Neural crest cell (in vitro differentiated cells): ENCODE data around the gene KPNA3. TPM values are rescaled to one million over a fixed set of nuclear protein-coding genes. Genes with fewer than 3 reads are reported as not detected.

Experiments used
- DNase-seq: peaks from one replicate; pipeline ENCODE4 v3.0.0; 2021; ENCODE audit warnings: low read depth, mixed read lengths, low spot score
- H3K27ac Mint-ChIP-seq: one replicate; pipeline ENCODE4 v1.8.0; 2021; ENCODE audit warnings: mild to moderate bottlenecking, mixed read lengths; ENCODE audit not compliant: unreplicated experiment
- H3K27me3 Mint-ChIP-seq: 2 replicates; pipeline ENCODE4 v1.8.0; 2021; ENCODE audit warnings: low read depth, mild to moderate bottlenecking, mixed read lengths
- H3K36me3 Mint-ChIP-seq: 2 replicates; pipeline ENCODE4 v1.8.0; 2021; ENCODE audit warnings: low read depth, mild to moderate bottlenecking, mixed read lengths
- H3K4me1 Mint-ChIP-seq: 2 replicates; pipeline ENCODE4 v1.8.0; 2021; ENCODE audit warnings: mixed read lengths
- H3K4me3 Mint-ChIP-seq: one replicate; pipeline ENCODE4 v1.8.0; 2021; ENCODE audit warnings: mild to moderate bottlenecking, mixed read lengths
- H3K9me3 Mint-ChIP-seq: 2 replicates; pipeline ENCODE4 v1.8.0; 2021; ENCODE audit warnings: mixed read lengths
- CTCF ChIP-seq: fragments of 200-600 bp; sonication (generic); conservative IDR thresholded peaks from 2 replicates; pipeline ENCODE4 v1.5.0; 2021; ENCODE audit warnings: antibody characterized with exemption, mild to moderate bottlenecking
- total RNA-seq: library from RNA; stranded (reverse); gene quantifications from 2 replicates; pipeline ENCODE4 v1.2.1, GENCODE V29; 2021

The KPNA3 gene
- total RNA-seq, 1 donor from 2014 or later = 53.7 TPM

- no peak for TF ChIP-seq CTCF
- Mint-ChIP-seq H3K27ac (no peak overlapping the region), H3K36me3 (peaks cover 15% of the 10 kb centered on the region), H3K27me3 (no peaks in the 10 kb centered on the region), H3K9me3 (no peaks in the 10 kb centered on the region), H3K4me3 (no peak overlapping the region), H3K4me1 (peaks cover 4% of the 10 kb centered on the region)
- DNase-seq = no peak
Measured at GRCh38 chr13:49681842-49682435, 110.5 kb downstream of the KPNA3 start.

GRCh38 chr13:49679246-49679645 is 113.2 kb downstream of the KPNA3 start:
- H3K4me3 Mint-ChIP-seq = no peak overlapping the region
- no peak overlapping the region for H3K27ac Mint-ChIP-seq
- DNase-seq = no peak
- no peaks in the 10 kb centered on the region for H3K27me3 Mint-ChIP-seq
- H3K4me1 Mint-ChIP-seq = peaks cover 4% of the 10 kb centered on the region
- peaks cover 4% of the 10 kb centered on the region for H3K9me3 Mint-ChIP-seq
- peaks cover 32% of the 10 kb centered on the region for H3K36me3 Mint-ChIP-seq
- no peak for TF ChIP-seq CTCF

GRCh38 chr13:49678191-49678914 is 114.1 kb downstream of the KPNA3 start:
- H3K9me3 Mint-ChIP-seq = peaks cover 4% of the 10 kb centered on the region
- peaks cover 4% of the 10 kb centered on the region for H3K4me1 Mint-ChIP-seq
- no peaks in the 10 kb centered on the region for H3K27me3 Mint-ChIP-seq
- TF ChIP-seq CTCF = no peak
- no peak overlapping the region for H3K4me3 Mint-ChIP-seq
- DNase-seq = no peak
- H3K36me3 Mint-ChIP-seq = peaks cover 32% of the 10 kb centered on the region
- H3K27ac Mint-ChIP-seq = no peak overlapping the region

DNA sequence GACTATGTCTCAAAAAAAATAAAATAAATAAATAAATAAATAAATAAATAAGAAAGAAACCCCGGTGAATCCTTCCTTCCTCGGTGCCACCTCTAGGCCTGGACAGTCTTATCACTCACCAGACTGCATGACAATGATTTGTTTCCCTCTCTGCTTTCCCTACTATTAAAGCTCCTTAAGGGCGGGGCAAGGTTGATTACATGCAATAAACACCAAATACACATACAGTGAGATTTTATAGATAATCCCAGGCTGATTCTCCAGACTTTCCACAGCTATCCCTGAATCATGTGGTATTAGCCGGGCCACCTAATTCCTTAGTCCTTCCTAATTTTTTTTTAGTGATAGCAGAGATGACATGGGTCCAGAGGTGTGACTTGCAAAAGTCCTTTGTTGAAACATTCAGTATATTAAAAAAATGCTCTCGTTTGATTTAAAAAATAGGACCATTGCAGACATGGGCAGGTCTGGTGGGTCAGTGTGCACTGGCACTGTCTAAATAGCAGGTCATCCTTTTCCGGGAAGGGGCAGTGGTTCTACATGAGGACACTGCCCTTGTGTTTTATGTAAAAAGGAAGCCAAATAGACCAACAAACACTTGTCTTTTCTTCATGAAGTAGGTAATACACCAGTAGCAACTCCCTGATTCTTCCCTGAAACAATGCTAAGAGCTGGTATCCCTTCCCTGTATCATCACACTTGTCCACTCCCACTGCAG is 115.7 kb downstream of the KPNA3 start:
- no peak overlapping the region for H3K4me3 Mint-ChIP-seq
- H3K27ac Mint-ChIP-seq = no peak overlapping the region
- peaks cover 35% of the 10 kb centered on the region for H3K36me3 Mint-ChIP-seq
- H3K27me3 Mint-ChIP-seq = no peaks in the 10 kb centered on the region
- H3K4me1 Mint-ChIP-seq = peaks cover 7% of the 10 kb centered on the region
- no peak for TF ChIP-seq CTCF
- H3K9me3 Mint-ChIP-seq = peaks cover 4% of the 10 kb centered on the region
- DNase-seq = no peak

DNA sequence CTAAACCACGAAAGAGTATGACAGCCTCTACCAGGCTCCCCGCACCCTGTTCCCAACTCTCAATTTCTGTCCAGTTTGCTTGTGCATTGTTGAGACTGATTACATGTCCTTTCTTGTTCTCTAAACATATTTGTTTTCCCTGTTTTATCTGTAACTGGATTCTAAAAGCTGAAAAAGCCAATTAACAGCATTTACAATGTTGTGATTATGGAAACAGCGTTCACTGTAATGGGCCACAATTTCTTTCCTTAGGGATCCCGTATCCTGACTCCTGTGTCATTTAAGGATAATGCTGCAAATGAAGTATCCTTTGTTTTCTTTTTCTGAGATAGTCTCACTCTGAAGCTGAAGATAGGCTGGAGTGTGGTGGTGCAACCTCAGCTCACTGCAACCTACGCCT is 121.7 kb downstream of the KPNA3 start:
- no peak for TF ChIP-seq CTCF
- peaks cover 27% of the 10 kb centered on the region for H3K4me1 Mint-ChIP-seq
- no peaks in the 10 kb centered on the region for H3K27me3 Mint-ChIP-seq
- peak overlapping the region; percentile 4 for H3K27ac Mint-ChIP-seq
- no peak for DNase-seq
- H3K9me3 Mint-ChIP-seq = peaks cover 4% of the 10 kb centered on the region
- H3K36me3 Mint-ChIP-seq = peaks cover 36% of the 10 kb centered on the region
- no peak overlapping the region for H3K4me3 Mint-ChIP-seq
